Measurements from ENCODE around the gene CPSF7. TPM values are rescaled to one million over a fixed set of nuclear protein-coding genes. Genes with fewer than 3 reads are reported as not detected.

CPSF7 gene
- total and polyA plus RNA-seq, 10 of the 15 experiments (the other 5 are each of a cell fraction or from before 2014, with no cell fraction given), result 14.9 to 93.1 (median 60.9) TPM

DNA sequence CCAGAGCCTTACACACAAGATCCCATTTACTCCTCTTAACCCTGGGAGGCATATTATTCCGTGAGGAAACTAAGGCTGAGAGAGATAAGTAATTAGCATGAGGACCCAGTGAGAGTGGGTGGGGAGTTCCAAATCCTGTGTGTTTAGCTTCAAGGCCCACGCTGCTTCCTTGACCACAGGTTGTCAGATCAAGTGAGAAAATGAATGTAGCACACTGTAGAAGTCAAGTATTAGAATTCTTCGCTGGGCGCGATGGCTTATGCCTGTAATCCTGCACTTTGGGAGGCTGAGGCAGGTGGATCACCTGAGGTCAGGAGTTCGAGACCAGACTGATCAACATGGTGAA lies 71.9 kb downstream of the CPSF7 start:
- no peaks in the 10 kb centered on the region for H3K9me3 ChIP-seq (replicated peaks; ENCODE audit: control insufficient read depth, insufficient read depth, low read length)
- H3K36me3 ChIP-seq (ENCODE audit: control insufficient read depth in 2 of 2, insufficient read depth in 2 of 2, low read length in 1 of 2), result peaks cover 3 to 15% of the 10 kb centered on the region in 2 experiments; a peak in 3 of 4 replicates
- H3K4me3 ChIP-seq, result peak overlapping the region; percentile 54
- no peak for DNase-seq (ENCODE audit: low read depth, low spot score)
- H3K4me2 ChIP-seq (ENCODE audit: control insufficient read depth, insufficient read depth), result peak overlapping the region; percentile 97
- WGBS (ENCODE audit: insufficient coverage, insufficient replicate concordance, low lambda C conversion rate, missing lambda C conversion rate), result 2% methylated on average over 6 of the region's 6 CpGs
- peak overlapping the region; percentile 16; the same call in 1 of the 2 replicates for H2AFZ ChIP-seq (ENCODE audit: control insufficient read depth, low read depth, low read length)
- H3K4me1 ChIP-seq (ENCODE audit: control insufficient read depth, insufficient read depth, low read length), result peaks cover 34% of the 10 kb centered on the region
- ChIA-PET CTCF (interaction anchor here (1.0 to 23.9 kb wide), 6 partner anchors 8 to 34 kb away, joined by 3 to 387 read pairs (median 8); partner anchors contain the start of gene TMEM216), POLR2A (interaction anchor here (1.0 to 8.7 kb wide), 7 partner anchors 11 to 197 kb away, joined by 4 to 111 read pairs (median 7); partner anchors contain the start of genes DDB1, TKFC, TMEM216 and VPS37C), RAD21 (ENCODE audit: unreplicated experiment) (interaction anchor here (1.3 to 13.0 kb wide), 5 partner anchors 11 to 297 kb away, joined by 4 to 172 read pairs (median 42); partner anchors contain the start of genes CPSF7, DDB1, SDHAF2 and TKFC), SMC1A (ENCODE audit: uncharacterized antibody, unreplicated experiment) (interaction anchor here (0.8 to 12.8 kb wide), 5 partner anchors 12 to 375 kb away, joined by 3 to 243 read pairs (median 84); partner anchors contain the start of genes DDB1 and TKFC)
- H3K79me2 ChIP-seq (ENCODE audit: control insufficient read depth, insufficient read depth, low read length), result peaks cover 44% of the 10 kb centered on the region
- ATAC-seq, result no peak
- H3K9ac ChIP-seq (ENCODE audit: control insufficient read depth, insufficient read depth, low read length), result peak overlapping the region; percentile 59
- BruUV-seq (replicated peaks), result no TSS peak
- no peaks in the 10 kb centered on the region for H3K27me3 ChIP-seq (replicated peaks in 1 of 2; ENCODE audit: control insufficient read depth in 2 of 2, insufficient read depth in 2 of 2, low read length in 1 of 2)
- H3K27ac ChIP-seq (ENCODE audit: control insufficient read depth, insufficient read depth), result peak overlapping the region; percentile 92
- no peak for FAIRE-seq
- in situ Hi-C loops (cut with MboI), result no loop called here
- intact Hi-C loops (cut with micrococcal nuclease; ENCODE audit: unreplicated experiment), result loop anchor here (2.0 kb wide), 2 partner anchors 21 to 27 kb away; no protein-coding TSS in a partner anchor
- 0 out of 2 replicates have a peak, but pooled peaks have one; percentile 11 for TF ChIP-seq CHD4 (IDR thresholded peaks at IDR 0.05)
- TF ChIP-seq, protein P1, sequence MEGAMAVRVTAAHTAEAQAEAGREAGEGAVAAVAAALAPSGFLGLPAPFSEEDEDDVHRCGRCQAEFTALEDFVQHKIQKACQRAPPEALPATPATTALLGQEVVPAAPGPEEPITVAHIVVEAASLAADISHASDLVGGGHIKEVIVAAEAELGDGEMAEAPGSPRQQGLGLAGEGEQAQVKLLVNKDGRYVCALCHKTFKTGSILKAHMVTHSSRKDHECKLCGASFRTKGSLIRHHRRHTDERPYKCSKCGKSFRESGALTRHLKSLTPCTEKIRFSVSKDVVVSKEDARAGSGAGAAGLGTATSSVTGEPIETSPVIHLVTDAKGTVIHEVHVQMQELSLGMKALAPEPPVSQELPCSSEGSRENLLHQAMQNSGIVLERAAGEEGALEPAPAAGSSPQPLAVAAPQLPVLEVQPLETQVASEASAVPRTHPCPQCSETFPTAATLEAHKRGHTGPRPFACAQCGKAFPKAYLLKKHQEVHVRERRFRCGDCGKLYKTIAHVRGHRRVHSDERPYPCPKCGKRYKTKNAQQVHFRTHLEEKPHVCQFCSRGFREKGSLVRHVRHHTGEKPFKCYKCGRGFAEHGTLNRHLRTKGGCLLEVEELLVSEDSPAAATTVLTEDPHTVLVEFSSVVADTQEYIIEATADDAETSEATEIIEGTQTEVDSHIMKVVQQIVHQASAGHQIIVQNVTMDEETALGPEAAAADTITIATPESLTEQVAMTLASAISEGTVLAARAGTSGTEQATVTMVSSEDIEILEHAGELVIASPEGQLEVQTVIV (IDR thresholded peaks at IDR 0.05; ENCODE audit: borderline replicate concordance, partially characterized antibody), result no peak
- no peak for TF ChIP-seq GABPA (IDR thresholded peaks at IDR 0.05; ENCODE audit: low read depth)
- TF ChIP-seq PAX5 (IDR thresholded peaks at IDR 0.05; ENCODE audit: borderline replicate concordance, low read depth, low read length), result peak; percentile 29; the same call in 1 of the 2 replicates
- no peak for TF ChIP-seq SIN3A (IDR thresholded peaks at IDR 0.05; ENCODE audit: low read depth, low read length)
- peak in 1 of 2 experiments; percentile 14; a peak in 1 of 4 replicates for TF ChIP-seq BHLHE40 (IDR thresholded peaks at IDR 0.05; ENCODE audit: borderline replicate concordance in 1 of 2, low read depth in 2 of 2, low read length in 1 of 2)
- TF ChIP-seq RUNX3 (IDR thresholded peaks at IDR 0.05; ENCODE audit: low read length), result peak; percentile 79
- TF ChIP-seq CREM (IDR thresholded peaks at IDR 0.05; ENCODE audit: low read depth), result no peak
- TF ChIP-seq EGR1 (IDR thresholded peaks at IDR 0.05; ENCODE audit: borderline replicate concordance in 1 of 2, low read depth in 2 of 2, low read length in 2 of 2), result peak in 1 of 2 experiments; percentile 67; a peak in 1 of 3 replicates
- 0 out of 2 replicates have a peak, but pooled peaks have one; percentile 25 for TF ChIP-seq BCL11A (IDR thresholded peaks at IDR 0.05; ENCODE audit: low read depth, low read length)
- no peaks in the 10 kb centered on the region for H4K20me1 ChIP-seq (ENCODE audit: control insufficient read depth, insufficient read depth)
